Skeletal muscle tissue (tissue), 4 donors: Measurements from ENCODE around the gene NMS. TPM values are rescaled to one million over a fixed set of nuclear protein-coding genes. Genes with fewer than 3 reads are reported as not detected.

ENCODE experiments used
- H3K27ac ChIP-seq: one replicate; pipeline ENCODE4 v1.7.0; 2013; ENCODE audit warnings: mild to moderate bottlenecking, low read depth, low read length, inconsistent platforms
- H3K27me3 ChIP-seq, 3 donors: one replicate each; pipeline ENCODE4 v1.7.0; 2013; ENCODE audit warnings: low read length in 3 of 3; ENCODE audit not compliant: control insufficient read depth in 3 of 3, insufficient read depth in 3 of 3
- H3K36me3 ChIP-seq, 3 donors: one replicate each; pipeline ENCODE4 v1.7.0; 2013; ENCODE audit warnings: low read length in 3 of 3; ENCODE audit not compliant: control insufficient read depth in 3 of 3, insufficient read depth in 3 of 3
- H3K4me1 ChIP-seq, 3 donors: one replicate each; pipeline ENCODE4 v1.7.0; 2013; ENCODE audit warnings: low read length in 3 of 3, mild to moderate bottlenecking in 3 of 3; ENCODE audit not compliant: control insufficient read depth in 3 of 3, insufficient read depth in 3 of 3
- H3K4me3 ChIP-seq, 3 donors: one replicate each; pipeline ENCODE4 v1.7.0; 2013; ENCODE audit warnings: low read length in 3 of 3
- H3K9ac ChIP-seq, 3 donors: one replicate each; pipeline ENCODE4 v1.7.0; 2013; ENCODE audit warnings: low read length in 3 of 3, mild to moderate bottlenecking in 3 of 3, moderate library complexity in 2 of 3, low read depth in 1 of 3
- H3K9me3 ChIP-seq, 3 donors: one replicate each; pipeline ENCODE4 v1.7.0; 2013; ENCODE audit warnings: low read length in 3 of 3; ENCODE audit not compliant: control insufficient read depth in 3 of 3
- total RNA-seq: library from RNA; depleted of rRNA; stranded (reverse); fragments of >200 nt; gene quantifications from one replicate; pipeline ENCODE4 v1.2.3, GENCODE V29; 2014
- donor health status: Osteomylitis.

The NMS gene
- total RNA-seq, 1 donor from 2014 or later = not detected

GRCh38 chr2:100482741-100483140 is 12.5 kb downstream of the NMS start:
- H3K4me3 ChIP-seq = no peak overlapping the region
- no peak overlapping the region for H3K27ac ChIP-seq

GRCh38 chr2:100483895-100484294 is 13.6 kb downstream of the NMS start:
- Histone ChIP-seq H3K27me3 (peaks cover 0 to 6% (median 0%) of the 10 kb centered on the region in 3 donors), H3K9ac (no peak overlapping the region), H3K4me1 (no peaks in the 10 kb centered on the region), H3K9me3 (no peaks in the 10 kb centered on the region), H3K27ac (no peak overlapping the region), H3K36me3 (no peaks in the 10 kb centered on the region), H3K4me3 (no peak overlapping the region)

More at GRCh38 chr2:100482741-100483140, 12.5 kb downstream of the NMS start:
- Histone ChIP-seq H3K27me3 (peaks cover 2 to 6% (median 4%) of the 10 kb centered on the region in 3 donors), H3K9ac (no peak overlapping the region), H3K9me3 (no peaks in the 10 kb centered on the region), H3K4me1 (no peaks in the 10 kb centered on the region), H3K36me3 (no peaks in the 10 kb centered on the region)

GRCh38 chr2:100484390-100484789 is 14.1 kb downstream of the NMS start:
- no peak overlapping the region for H3K9ac ChIP-seq
- H3K27me3 ChIP-seq = peaks cover 0 to 6% (median 0%) of the 10 kb centered on the region in 3 donors

GRCh38 chr2:100485396-100485795 is 15.1 kb downstream of the NMS start:
- Histone ChIP-seq H3K4me3 (no peak overlapping the region), H3K36me3 (no peaks in the 10 kb centered on the region), H3K27me3 (peaks cover 0 to 2% (median 0%) of the 10 kb centered on the region in 3 donors), H3K27ac (no peak overlapping the region), H3K9me3 (no peaks in the 10 kb centered on the region), H3K9ac (no peak overlapping the region), H3K4me1 (no peaks in the 10 kb centered on the region)

More at GRCh38 chr2:100484390-100484789, 14.1 kb downstream of the NMS start:
- no peaks in the 10 kb centered on the region for H3K4me1 ChIP-seq
- H3K9me3 ChIP-seq = no peaks in the 10 kb centered on the region
- no peaks in the 10 kb centered on the region for H3K36me3 ChIP-seq
- no peak overlapping the region for H3K4me3 ChIP-seq
- no peak overlapping the region for H3K27ac ChIP-seq

GRCh38 chr2:100494712-100495111 is 24.4 kb downstream of the NMS start:
- H3K36me3 ChIP-seq = no peaks in the 10 kb centered on the region
- H3K9ac ChIP-seq = no peak overlapping the region
- no peak overlapping the region for H3K4me3 ChIP-seq
- no peaks in the 10 kb centered on the region for H3K9me3 ChIP-seq
- H3K27ac ChIP-seq = no peak overlapping the region
- no peaks in the 10 kb centered on the region for H3K4me1 ChIP-seq
- H3K27me3 ChIP-seq = no peaks in the 10 kb centered on the region

GRCh38 chr2:100502782-100503181 is 32.5 kb downstream of the NMS start:
- H3K36me3 ChIP-seq = no peaks in the 10 kb centered on the region
- H3K27me3 ChIP-seq = no peaks in the 10 kb centered on the region
- no peak overlapping the region for H3K27ac ChIP-seq
- no peak overlapping the region for H3K9ac ChIP-seq
- H3K4me1 ChIP-seq = no peaks in the 10 kb centered on the region
- H3K4me3 ChIP-seq = no peak overlapping the region
- peaks cover 0 to 3% (median 0%) of the 10 kb centered on the region in 3 donors for H3K9me3 ChIP-seq

- Histone ChIP-seq H3K4me1 (no peaks in the 10 kb centered on the region), H3K9me3 (peaks cover 0 to 5% (median 0%) of the 10 kb centered on the region in 3 donors), H3K9ac (no peak overlapping the region), H3K27me3 (no peaks in the 10 kb centered on the region), H3K36me3 (no peaks in the 10 kb centered on the region), H3K4me3 (no peak overlapping the region), H3K27ac (no peak overlapping the region)
These were observed 34.3 kb downstream of the NMS start for GRCh38 chr2:100504542-100504941.

- Histone ChIP-seq H3K9ac (no peak overlapping the region), H3K9me3 (peaks cover 0 to 2% (median 0%) of the 10 kb centered on the region in 3 donors), H3K27ac (no peak overlapping the region), H3K27me3 (no peaks in the 10 kb centered on the region), H3K4me1 (no peaks in the 10 kb centered on the region), H3K36me3 (no peaks in the 10 kb centered on the region), H3K4me3 (no peak overlapping the region)
These were observed 38.8 kb downstream of the NMS start for GRCh38 chr2:100509066-100509465.

- H3K36me3 ChIP-seq = no peaks in the 10 kb centered on the region
- H3K27ac ChIP-seq = no peak overlapping the region
- no peaks in the 10 kb centered on the region for H3K9me3 ChIP-seq
- no peak overlapping the region for H3K4me3 ChIP-seq
- no peak overlapping the region for H3K9ac ChIP-seq
- H3K27me3 ChIP-seq = no peaks in the 10 kb centered on the region
- no peaks in the 10 kb centered on the region for H3K4me1 ChIP-seq
These were observed 43.4 kb downstream of the NMS start for GRCh38 chr2:100513650-100514049.

GRCh38 chr2:100517556-100517955 is 47.3 kb downstream of the NMS start:
- no peaks in the 10 kb centered on the region for H3K4me1 ChIP-seq
- H3K27me3 ChIP-seq = no peaks in the 10 kb centered on the region
- no peaks in the 10 kb centered on the region for H3K36me3 ChIP-seq
- no peak overlapping the region for H3K4me3 ChIP-seq
- H3K9ac ChIP-seq = no peak overlapping the region
- H3K27ac ChIP-seq = no peak overlapping the region
- no peaks in the 10 kb centered on the region for H3K9me3 ChIP-seq

- Histone ChIP-seq H3K9ac (no peak overlapping the region), H3K9me3 (no peaks in the 10 kb centered on the region), H3K4me1 (no peaks in the 10 kb centered on the region), H3K4me3 (no peak overlapping the region), H3K27me3 (no peaks in the 10 kb centered on the region), H3K27ac (no peak overlapping the region), H3K36me3 (no peaks in the 10 kb centered on the region)
These were observed 48.5 kb downstream of the NMS start for GRCh38 chr2:100518801-100519200.
